Natural killer cell treated with Interleukin-12 subunit alpha and Interleukin-12 subunit beta and Interleukin-15 and Interleukin-18, amount 100 ng/mL, for 72 hours (primary cell): ENCODE data around the gene MYO9A. TPM values are rescaled to one million over a fixed set of nuclear protein-coding genes. Genes with fewer than 3 reads are reported as not detected.
A peak's percentile ranks its signal among the peaks of the same experiment; 100 is the strongest.
"Not testable (repeated sequence)": the region's sequence is repeated elsewhere in the genome, so short reads cannot be mapped to it uniquely, and the experiment has no call there.

Experiments used
- ATAC-seq, 2 donors: fragments of 150-1000 bp; cut with Tn5 transposase in 1 of 2; sonication (Bioruptor Pico), chemical (Tn5 transposase) in 1 of 2; 2 replicates each; pipeline ENCODE4 v1.10.0; 2021
- DNase-seq: peaks from one replicate; pipeline ENCODE4 v3.0.0; 2022; ENCODE audit warnings: low spot score
- H3K27ac Mint-ChIP-seq, 2 donors: 1 replicate in 1 of 2; 2 replicates in 1 of 2; pipeline ENCODE4 v1.8.0; 2022; ENCODE audit warnings: mixed read lengths in 2 of 2, mild to moderate bottlenecking in 1 of 2, moderate library complexity in 1 of 2
- H3K27me3 Mint-ChIP-seq, 2 donors: 1 replicate in 1 of 2; 2 replicates in 1 of 2; pipeline ENCODE4 v1.8.0; 2022; ENCODE audit warnings: mixed read lengths in 2 of 2
- H3K36me3 Mint-ChIP-seq: one replicate; pipeline ENCODE4 v1.8.0; 2022; ENCODE audit warnings: mixed read lengths
- H3K4me1 Mint-ChIP-seq, 2 donors: 1 replicate in 1 of 2; 2 replicates in 1 of 2; pipeline ENCODE4 v1.8.0; 2022; ENCODE audit warnings: low read depth in 2 of 2, mixed read lengths in 2 of 2, mild to moderate bottlenecking in 1 of 2
- H3K4me3 Mint-ChIP-seq: one replicate; pipeline ENCODE4 v1.8.0; 2022; ENCODE audit warnings: mixed read lengths
- H3K9me3 Mint-ChIP-seq: 2 replicates; pipeline ENCODE4 v1.8.0; 2022; ENCODE audit warnings: mixed read lengths
- total RNA-seq, 2 donors: library from RNA; stranded (reverse); gene quantifications; one replicate each; pipeline ENCODE4 v1.2.3, GENCODE V29; 2022

The MYO9A gene
- total RNA-seq, 2 donors from 2014 or later = 16.3 to 19.8 TPM

DNA sequence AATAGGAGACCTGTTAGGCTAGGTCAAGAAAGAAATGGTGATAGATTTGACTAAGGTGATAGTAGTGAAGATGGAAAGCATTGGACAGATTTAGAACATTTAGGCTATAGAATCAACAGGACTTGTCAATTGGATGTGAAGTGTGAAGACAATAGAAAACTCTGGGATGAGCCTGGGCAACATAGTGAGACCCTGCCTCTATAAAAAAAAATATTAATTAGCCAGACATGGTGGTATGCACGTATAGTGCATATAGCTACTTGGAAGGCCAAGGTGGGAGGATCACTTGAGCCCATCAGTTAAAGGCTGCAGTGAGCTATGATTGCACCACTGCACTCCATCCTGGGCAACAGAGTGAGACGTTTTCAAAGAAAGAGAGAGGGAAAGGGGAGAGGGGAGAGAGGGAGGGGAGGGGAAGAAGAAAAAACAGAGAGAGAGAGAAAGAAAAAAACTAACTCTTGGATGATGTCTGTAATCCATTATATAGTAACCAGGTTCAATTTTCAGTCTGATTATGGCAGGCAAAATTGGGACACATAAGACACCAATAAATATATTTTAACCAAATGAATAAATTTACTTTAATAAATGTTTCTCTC lies 9.9 kb upstream of the MYO9A start:
- no peak overlapping the region for H3K4me3 Mint-ChIP-seq
- ATAC-seq = no peak
- H3K27ac Mint-ChIP-seq = no peak overlapping the region
- no peaks in the 10 kb centered on the region for H3K36me3 Mint-ChIP-seq
- H3K9me3 Mint-ChIP-seq = no peaks in the 10 kb centered on the region
- H3K4me1 Mint-ChIP-seq = no peaks in the 10 kb centered on the region
- peaks cover 0 to 8% of the 10 kb centered on the region in 2 donors for H3K27me3 Mint-ChIP-seq
- no peak for DNase-seq

- Mint-ChIP-seq H3K36me3 (no peaks in the 10 kb centered on the region), H3K27ac (no peak overlapping the region), H3K4me3 (no peak overlapping the region), H3K27me3 (peaks cover 0 to 8% of the 10 kb centered on the region in 2 donors), H3K4me1 (peaks cover under 1 to 1% of the 10 kb centered on the region in 2 donors), H3K9me3 (no peaks in the 10 kb centered on the region)
- DNase-seq (no peak), ATAC-seq (no peak)
Observed at GRCh38 chr15:72124218-72124617, 6.3 kb upstream of the MYO9A start.

DNA sequence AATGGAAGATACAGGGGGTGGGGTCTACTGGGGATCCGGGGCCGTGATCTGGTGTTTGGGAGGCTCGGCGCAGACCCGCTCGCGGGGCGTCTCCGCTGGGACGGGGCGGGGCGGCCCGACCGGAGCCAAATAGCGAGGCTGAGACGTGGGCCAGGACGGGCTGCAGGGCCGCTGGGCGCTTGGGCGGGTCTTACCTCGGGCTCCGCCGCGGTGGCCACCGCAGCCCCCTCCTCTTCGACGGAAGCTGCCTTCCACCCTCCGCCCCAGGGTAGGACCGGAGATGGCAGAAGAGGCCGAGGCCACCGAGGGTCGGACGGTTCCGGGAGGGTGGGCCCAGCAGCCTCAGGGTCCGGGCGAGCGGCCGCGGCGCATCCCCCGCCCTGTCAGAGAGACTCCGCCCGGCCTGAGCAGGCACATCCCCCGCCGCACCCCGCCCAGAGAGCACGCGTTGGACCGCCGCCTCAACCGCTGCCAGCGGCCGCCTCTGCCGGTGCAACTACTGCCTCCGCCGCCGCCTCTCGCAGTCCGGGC lies 399 bp downstream of the MYO9A start:
- H3K4me1 Mint-ChIP-seq = peaks cover 15 to 29% of the 10 kb centered on the region in 2 donors
- DNase-seq (no peak), ATAC-seq (peak; percentile 83 to 86)
- H3K36me3 Mint-ChIP-seq = no peaks in the 10 kb centered on the region
- peak overlapping the region; percentile 99 for H3K4me3 Mint-ChIP-seq
- peak overlapping the region; percentile 72 to 88 for H3K27ac Mint-ChIP-seq
- H3K9me3 Mint-ChIP-seq = no peaks in the 10 kb centered on the region
- no peaks in the 10 kb centered on the region for H3K27me3 Mint-ChIP-seq

DNA sequence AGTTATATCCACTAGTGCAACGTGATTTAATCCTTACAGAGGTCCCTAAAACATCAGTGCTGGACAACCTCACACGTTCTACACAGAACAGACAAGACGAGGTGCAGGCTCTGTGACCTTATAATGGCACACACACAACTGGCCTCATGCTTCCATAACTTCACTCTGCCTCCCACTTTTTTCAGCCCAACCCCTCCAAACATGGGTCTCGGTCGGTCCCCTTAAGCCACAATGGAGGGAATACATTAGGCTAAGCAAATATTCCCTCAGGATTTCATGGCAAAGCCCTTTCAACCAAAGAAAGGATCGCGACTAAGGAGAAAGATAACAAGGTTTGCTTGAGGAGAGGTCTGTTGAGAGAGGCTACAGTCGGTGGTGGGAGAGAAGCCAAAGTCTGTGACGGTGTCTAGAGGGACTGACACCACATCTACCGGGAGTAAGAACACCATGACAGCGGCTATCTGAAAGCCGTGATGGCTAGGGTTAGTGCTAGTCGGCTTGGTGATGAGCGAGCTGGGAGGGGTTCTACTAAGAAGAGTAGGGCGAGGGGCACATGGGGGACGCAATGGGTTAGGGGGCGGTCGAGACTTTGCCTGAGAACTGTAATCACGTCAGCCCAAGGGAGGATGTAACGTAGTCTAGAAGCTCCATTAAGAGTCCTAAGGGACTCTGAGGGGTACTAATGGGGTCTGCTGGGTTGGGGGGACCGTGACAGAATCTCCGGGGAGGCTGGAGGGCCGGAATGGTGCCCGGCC lies 1.0 kb downstream of the MYO9A start:
- Mint-ChIP-seq H3K27me3 (no peaks in the 10 kb centered on the region), H3K4me1 (peaks cover 15 to 29% of the 10 kb centered on the region in 2 donors), H3K9me3 (no peaks in the 10 kb centered on the region), H3K27ac (peak overlapping the region; percentile 72 to 88), H3K36me3 (no peaks in the 10 kb centered on the region), H3K4me3 (peak overlapping the region; percentile 99)
- DNase-seq = no peak
- ATAC-seq = no peak

GRCh38 chr15:72113347-72114031 lies 4.5 kb downstream of the MYO9A start:
- Mint-ChIP-seq H3K4me3 (no peak overlapping the region), H3K36me3 (no peaks in the 10 kb centered on the region), H3K9me3 (no peaks in the 10 kb centered on the region), H3K27ac (no peak overlapping the region), H3K27me3 (no peaks in the 10 kb centered on the region), H3K4me1 (peaks cover 8 to 21% of the 10 kb centered on the region in 2 donors)
- no peak for ATAC-seq
- no peak for DNase-seq

DNA sequence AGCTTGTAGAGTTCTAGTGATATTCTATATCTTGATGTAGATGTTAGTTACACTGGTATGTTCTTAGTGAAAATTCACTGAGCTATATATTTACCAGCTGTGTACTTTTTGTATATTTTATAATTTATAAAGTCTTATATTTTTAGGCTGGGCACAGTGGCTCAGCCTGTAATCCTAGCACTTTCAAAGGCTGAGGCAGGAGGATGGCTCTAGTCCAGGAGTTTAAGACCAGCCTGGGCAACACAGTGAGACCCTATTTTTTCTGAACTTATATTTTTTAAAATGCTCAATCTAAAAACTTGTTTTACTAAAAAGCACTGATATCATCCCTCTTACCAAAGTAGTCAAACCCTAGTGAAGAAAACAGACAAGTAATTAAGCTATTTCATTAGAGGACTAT lies 5.1 kb downstream of the MYO9A start:
- DNase-seq (no peak), ATAC-seq (no peak)
- Mint-ChIP-seq H3K27me3 (no peaks in the 10 kb centered on the region), H3K4me3 (no peak overlapping the region), H3K4me1 (peaks cover 9 to 19% of the 10 kb centered on the region in 2 donors), H3K9me3 (no peaks in the 10 kb centered on the region), H3K36me3 (no peaks in the 10 kb centered on the region), H3K27ac (no peak overlapping the region)

DNA sequence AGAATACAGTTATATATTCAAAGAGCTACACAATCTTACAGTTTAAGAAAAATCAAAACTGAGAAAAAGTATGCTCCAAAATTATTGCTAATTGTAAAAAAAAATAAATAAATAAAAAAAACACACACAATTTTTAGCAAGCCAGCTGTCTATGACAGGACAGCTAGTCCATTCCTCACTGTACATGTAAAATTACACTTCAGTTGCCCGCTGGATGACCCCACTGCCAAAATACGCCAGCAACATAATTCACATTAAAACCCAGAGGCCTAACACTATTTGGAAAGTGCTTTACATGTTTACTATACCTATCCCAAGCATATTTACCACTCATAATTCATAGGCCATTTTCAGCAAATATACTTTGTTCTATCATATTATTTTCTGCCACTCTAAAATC lies 5.8 kb downstream of the MYO9A start:
- Mint-ChIP-seq H3K27me3 (no peaks in the 10 kb centered on the region), H3K4me1 (peaks cover 9 to 17% of the 10 kb centered on the region in 2 donors), H3K4me3 (no peak overlapping the region), H3K27ac (no peak overlapping the region), H3K36me3 (no peaks in the 10 kb centered on the region), H3K9me3 (no peaks in the 10 kb centered on the region)
- DNase-seq (no peak), ATAC-seq (no peak)

DNA sequence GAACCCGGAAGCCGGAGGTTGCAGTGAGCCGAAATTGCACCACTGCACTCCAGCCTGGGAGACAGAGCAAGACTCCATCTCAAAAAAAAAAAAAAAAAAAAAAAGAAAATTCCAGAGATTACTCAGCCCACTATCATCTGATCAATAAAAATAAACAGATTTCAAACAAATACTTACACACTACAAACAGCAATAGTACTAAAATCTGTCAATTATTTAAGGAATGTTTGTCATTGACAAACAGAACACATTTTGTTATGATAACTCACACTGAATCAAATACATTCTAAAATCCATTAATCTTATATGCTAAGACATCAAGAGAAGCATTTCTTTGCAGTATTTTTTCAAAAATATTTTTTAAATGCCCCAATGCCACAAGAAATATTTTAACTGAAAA lies 7.6 kb downstream of the MYO9A start:
- H3K27ac Mint-ChIP-seq = no peak overlapping the region
- DNase-seq (no peak), ATAC-seq (no peak)
- no peak overlapping the region for H3K4me3 Mint-ChIP-seq
- peaks cover 2 to 7% of the 10 kb centered on the region in 2 donors for H3K4me1 Mint-ChIP-seq
- no peaks in the 10 kb centered on the region for H3K9me3 Mint-ChIP-seq
- H3K36me3 Mint-ChIP-seq = no peaks in the 10 kb centered on the region
- H3K27me3 Mint-ChIP-seq = no peaks in the 10 kb centered on the region

DNA sequence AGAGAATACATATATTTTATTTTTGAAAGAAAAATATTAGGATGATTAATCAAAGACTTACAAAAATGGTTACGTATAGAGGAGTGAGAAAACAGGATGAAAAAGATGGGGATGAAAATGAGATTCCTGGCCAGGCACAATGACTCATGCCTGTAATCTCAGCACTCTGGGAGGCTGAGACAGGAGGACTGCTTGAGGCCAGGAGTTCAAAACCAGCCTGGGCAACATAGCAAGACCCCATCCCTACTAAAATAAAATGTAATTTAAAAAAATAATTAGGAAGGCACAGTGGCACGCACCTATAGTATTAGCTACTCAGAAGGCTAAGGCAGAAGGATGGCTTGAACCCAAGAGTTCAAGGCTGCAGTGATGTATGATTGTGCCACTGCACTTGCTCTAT lies 11.9 kb downstream of the MYO9A start:
- DNase-seq = no peak
- no peak for ATAC-seq
- Mint-ChIP-seq H3K36me3 (no peaks in the 10 kb centered on the region), H3K4me1 (peaks cover 2 to 7% of the 10 kb centered on the region in 2 donors), H3K9me3 (no peaks in the 10 kb centered on the region), H3K27me3 (no peaks in the 10 kb centered on the region), H3K27ac (no peak overlapping the region), H3K4me3 (no peak overlapping the region)

DNA sequence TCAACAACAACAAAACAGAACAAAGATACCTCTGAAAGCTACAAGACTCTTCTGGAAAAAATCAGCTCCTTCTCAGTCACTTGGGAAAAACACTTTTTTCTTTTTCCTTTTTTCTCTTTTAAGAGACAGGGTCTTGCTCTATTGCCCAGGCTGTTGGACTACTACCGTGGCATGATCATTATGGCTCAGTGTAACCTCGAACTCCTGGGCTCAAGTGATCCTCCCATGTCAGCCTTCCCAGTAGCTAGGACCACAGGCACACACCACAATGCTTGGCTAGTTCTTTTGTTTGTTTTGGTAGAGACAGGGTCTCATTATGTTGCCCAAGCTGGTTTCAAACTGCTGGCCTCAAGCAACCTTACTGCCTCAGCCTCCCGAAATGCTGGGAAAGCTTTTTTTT lies 12.8 kb downstream of the MYO9A start:
- Mint-ChIP-seq H3K27me3 (no peaks in the 10 kb centered on the region), H3K4me1 (peaks cover 2 to 7% of the 10 kb centered on the region in 2 donors), H3K27ac (no peak overlapping the region), H3K4me3 (no peak overlapping the region), H3K36me3 (no peaks in the 10 kb centered on the region), H3K9me3 (no peaks in the 10 kb centered on the region)
- ATAC-seq (no peak), DNase-seq (no peak)

DNA sequence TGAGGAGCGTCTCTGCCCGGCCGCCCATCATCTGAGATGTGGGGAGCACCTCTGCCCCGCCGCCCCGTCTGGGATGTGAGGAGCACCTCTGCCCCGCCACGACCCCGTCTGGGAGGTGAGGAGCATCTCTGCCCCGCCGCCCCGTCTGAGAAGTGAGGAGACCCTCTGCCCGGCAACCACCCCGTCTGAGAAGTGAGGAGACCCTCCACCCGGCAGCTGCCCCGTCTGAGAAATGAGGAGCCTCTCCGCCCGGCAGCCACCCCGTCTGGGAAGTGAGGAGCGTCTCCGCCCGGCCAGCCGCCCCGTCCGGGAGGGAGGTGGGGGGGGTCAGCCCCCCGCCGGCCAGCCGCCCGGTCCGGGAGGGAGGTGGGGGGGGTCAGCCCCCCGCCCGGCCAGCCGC lies 17.4 kb downstream of the MYO9A start:
- H3K36me3 Mint-ChIP-seq, H3K4me3 Mint-ChIP-seq, H3K27ac Mint-ChIP-seq, H3K27me3 Mint-ChIP-seq, ATAC-seq, DNase-seq, H3K9me3 Mint-ChIP-seq: not testable (repeated sequence)
- H3K4me1 Mint-ChIP-seq = peaks cover 2 to 11% of the 10 kb centered on the region in 2 donors

DNA sequence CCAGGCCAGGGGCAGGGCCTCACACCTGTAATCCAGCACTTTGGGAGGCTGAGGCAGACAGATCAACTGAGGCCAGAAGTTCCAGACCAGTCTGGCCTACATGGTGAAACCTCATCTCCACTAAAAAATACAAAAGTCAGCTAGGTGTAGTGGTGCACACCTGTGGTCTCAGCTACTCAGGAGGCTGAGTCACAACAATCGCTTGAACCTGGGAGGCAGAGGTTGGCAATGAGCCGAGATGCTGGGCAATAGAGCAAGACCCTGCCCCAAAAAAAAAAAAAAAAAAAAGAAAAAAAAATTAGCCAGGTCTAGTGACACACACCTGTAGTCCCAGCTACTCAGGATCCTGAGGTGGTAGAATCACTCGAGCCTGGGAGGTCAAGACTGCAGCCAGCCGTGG lies 18.8 kb downstream of the MYO9A start:
- H3K9me3 Mint-ChIP-seq = no peaks in the 10 kb centered on the region
- no peaks in the 10 kb centered on the region for H3K36me3 Mint-ChIP-seq
- no peaks in the 10 kb centered on the region for H3K27me3 Mint-ChIP-seq
- peaks cover 2 to 11% of the 10 kb centered on the region in 2 donors for H3K4me1 Mint-ChIP-seq
- no peak overlapping the region for H3K4me3 Mint-ChIP-seq
- no peak overlapping the region for H3K27ac Mint-ChIP-seq
- DNase-seq (no peak), ATAC-seq (no peak)

DNA sequence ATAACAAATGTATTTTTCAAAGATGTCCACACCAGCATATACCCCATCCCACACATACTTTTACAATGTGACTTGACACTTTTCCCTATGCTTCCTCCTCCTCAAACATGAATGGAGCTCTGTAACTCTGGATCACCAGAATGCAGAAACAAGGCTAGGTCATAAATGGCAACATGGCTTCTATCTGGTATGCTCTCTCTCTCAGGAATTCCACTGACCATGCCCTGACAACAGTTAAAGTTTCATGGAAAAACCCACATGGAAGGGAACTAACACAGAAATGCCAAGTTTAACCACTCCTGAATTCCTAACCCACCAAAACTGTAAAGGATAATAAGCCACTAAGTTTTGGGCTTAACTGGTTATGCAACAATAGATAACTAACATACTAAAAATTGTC lies 19.9 kb downstream of the MYO9A start:
- peaks cover 2 to 4% of the 10 kb centered on the region in 2 donors for H3K4me1 Mint-ChIP-seq

GRCh38 chr15:72096796-72097195 lies 21.2 kb downstream of the MYO9A start:
- Mint-ChIP-seq H3K4me3 (no peak overlapping the region), H3K4me1 (peaks cover 4 to 7% of the 10 kb centered on the region in 2 donors), H3K27ac (no peak overlapping the region), H3K9me3 (no peaks in the 10 kb centered on the region), H3K36me3 (no peaks in the 10 kb centered on the region), H3K27me3 (no peaks in the 10 kb centered on the region)
- DNase-seq = no peak
- no peak for ATAC-seq

More for the DNA sequence above, 19.9 kb downstream of the MYO9A start:
- DNase-seq = no peak
- no peak for ATAC-seq
- Mint-ChIP-seq H3K36me3 (no peaks in the 10 kb centered on the region), H3K9me3 (no peaks in the 10 kb centered on the region), H3K4me3 (no peak overlapping the region), H3K27ac (no peak overlapping the region), H3K27me3 (no peaks in the 10 kb centered on the region)
